PC-3 (cell line): ENCODE results near the gene ATMIN. TPM values are rescaled to one million over a fixed set of nuclear protein-coding genes. Genes with fewer than 3 reads are reported as not detected.

Source experiments
- ATAC-seq: fragments of 200-7000 bp; cut with Tn5 transposase; 2 replicates; pipeline ENCODE4 v1.9.1; 2020; ENCODE audit warnings: mild to moderate bottlenecking, moderate library complexity
- BruUV-seq: library from RNA; stranded (reverse); fragments of 400-500 nt; replicated peaks from 2 replicates; lab custom pipeline; 2021; lab: Mats Ljungman, UMichigan
- CTCF ChIA-PET: fragments of 300-600 bp; sonication (Branson Sonifier 250); formaldehyde crosslinking; loops from one replicate; lab custom pipeline; 2022; ENCODE audit warnings: antibody characterized with exemption; lab: Charles Lee
- POLR2A ChIA-PET: fragments of 300-600 bp; sonication (Branson Sonifier 250); formaldehyde crosslinking; loops from one replicate; lab custom pipeline; 2022; ENCODE audit warnings: antibody characterized with exemption; ENCODE audit not compliant: unreplicated experiment; lab: Charles Lee
- DNase-seq: peaks from one replicate; pipeline ENCODE4 v3.0.0-alpha.2; 2015
- H2AFZ ChIP-seq: fragments of 300-600 bp; sonication (generic); 2 replicates; pipeline ENCODE4 v1.6.0; 2016; ENCODE audit warnings: antibody characterized with exemption, low read length
- H3F3A ChIP-seq: fragments of 300-600 bp; sonication (generic); one replicate; pipeline ENCODE4 v1.6.0; 2017; ENCODE audit warnings: antibody characterized with exemption, low read length, control low read depth, mild to moderate bottlenecking; ENCODE audit not compliant: unreplicated experiment
- H3K27ac ChIP-seq: fragments of 300-600 bp; sonication (generic); 2 replicates; pipeline ENCODE4 v1.5.1; 2016; ENCODE audit warnings: mild to moderate bottlenecking, low read length
- H3K27me3 ChIP-seq: fragments of 300-600 bp; sonication (generic); 2 replicates; pipeline ENCODE4 v1.6.1; 2016; ENCODE audit warnings: low read length, mixed read lengths
- H3K36me3 ChIP-seq: fragments of 300-600 bp; sonication (generic); 2 replicates; pipeline ENCODE4 v1.6.1; 2016; ENCODE audit warnings: low read depth, mixed run types, low read length, mixed read lengths
- H3K4me1 ChIP-seq: fragments of 300-600 bp; sonication (generic); 2 replicates; pipeline ENCODE4 v1.5.1; 2016; ENCODE audit warnings: low read length; ENCODE audit not compliant: insufficient read depth
- H3K4me2 ChIP-seq: fragments of 300-600 bp; sonication (generic); 2 replicates; pipeline ENCODE4 v1.6.0; 2016; ENCODE audit warnings: low read length
- H3K4me3 ChIP-seq: fragments of 300-600 bp; sonication (generic); 2 replicates; pipeline ENCODE4 v1.5.1; 2016; ENCODE audit warnings: mild to moderate bottlenecking, low read length, mixed read lengths
- H3K79me2 ChIP-seq: fragments of 300-600 bp; sonication (generic); 2 replicates; pipeline ENCODE4 v1.6.1; 2017; ENCODE audit warnings: low read length, mixed read lengths
- H3K9ac ChIP-seq: fragments of 300-600 bp; sonication (generic); 2 replicates; pipeline ENCODE4 v1.6.0; 2016; ENCODE audit warnings: mild to moderate bottlenecking, low read length
- H3K9me2 ChIP-seq: fragments of 300-600 bp; sonication (generic); replicated peaks from 2 replicates; pipeline ENCODE4 v1.6.1; 2016; ENCODE audit warnings: mixed run types, low read length, mixed read lengths
- H3K9me3 ChIP-seq: fragments of 300-600 bp; sonication (generic); 2 replicates; pipeline ENCODE4 v1.6.1; 2016; ENCODE audit warnings: low read length, mixed read lengths
- H4K20me1 ChIP-seq: fragments of 300-600 bp; sonication (generic); 2 replicates; pipeline ENCODE4 v1.6.1; 2016; ENCODE audit warnings: low read length, mixed read lengths
- EZH2 ChIP-seq: fragments of 300-600 bp; sonication (generic); IDR thresholded peaks from one replicate; pipeline ENCODE4 v1.6.1; 2017; ENCODE audit warnings: antibody characterized with exemption, mild to moderate bottlenecking, low read length; ENCODE audit not compliant: unreplicated experiment
- EZH2phosphoT487 ChIP-seq: fragments of 300-600 bp; sonication (generic); IDR thresholded peaks from 2 replicates; pipeline ENCODE4 v1.6.1; 2018; ENCODE audit warnings: mild to moderate bottlenecking, antibody characterized with exemption, low read length, borderline replicate concordance
- intact Hi-C: fragments of 100-400 bp; cut with micrococcal nuclease; formaldehyde crosslinking; loops from 2 replicates; pipeline ENCODE4 v1.9.0; 2023
- total RNA-seq: library from RNA; depleted of rRNA; stranded (reverse); fragments of >200 nt; gene quantifications from 2 replicates; pipeline ENCODE4 v1.2.3, GENCODE V29; 2014
- TF ChIP-seq, protein P1 (sequence below): fragments of 300-600 bp; sonication (generic); conservative IDR thresholded peaks from 2 replicates; pipeline ENCODE4 v1.5.1; 2017; ENCODE audit warnings: antibody characterized with exemption, low read depth, mild to moderate bottlenecking, low read length

Gene ATMIN
- total RNA-seq, 1 experiment from 2014 or later, result 35.4 TPM

- TF ChIP-seq EZH2, result no peak
- TF ChIP-seq, protein P1, sequence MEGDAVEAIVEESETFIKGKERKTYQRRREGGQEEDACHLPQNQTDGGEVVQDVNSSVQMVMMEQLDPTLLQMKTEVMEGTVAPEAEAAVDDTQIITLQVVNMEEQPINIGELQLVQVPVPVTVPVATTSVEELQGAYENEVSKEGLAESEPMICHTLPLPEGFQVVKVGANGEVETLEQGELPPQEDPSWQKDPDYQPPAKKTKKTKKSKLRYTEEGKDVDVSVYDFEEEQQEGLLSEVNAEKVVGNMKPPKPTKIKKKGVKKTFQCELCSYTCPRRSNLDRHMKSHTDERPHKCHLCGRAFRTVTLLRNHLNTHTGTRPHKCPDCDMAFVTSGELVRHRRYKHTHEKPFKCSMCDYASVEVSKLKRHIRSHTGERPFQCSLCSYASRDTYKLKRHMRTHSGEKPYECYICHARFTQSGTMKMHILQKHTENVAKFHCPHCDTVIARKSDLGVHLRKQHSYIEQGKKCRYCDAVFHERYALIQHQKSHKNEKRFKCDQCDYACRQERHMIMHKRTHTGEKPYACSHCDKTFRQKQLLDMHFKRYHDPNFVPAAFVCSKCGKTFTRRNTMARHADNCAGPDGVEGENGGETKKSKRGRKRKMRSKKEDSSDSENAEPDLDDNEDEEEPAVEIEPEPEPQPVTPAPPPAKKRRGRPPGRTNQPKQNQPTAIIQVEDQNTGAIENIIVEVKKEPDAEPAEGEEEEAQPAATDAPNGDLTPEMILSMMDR, result no peak
- Histone ChIP-seq H3K4me2 (peak overlapping the region; percentile 99), H4K20me1 (peaks cover 17% of the 10 kb centered on the region; the same call in 1 of the 2 replicates), H2AFZ (no peak overlapping the region), H3K79me2 (peaks cover 79% of the 10 kb centered on the region), H3F3A (no peaks in the 10 kb centered on the region), H3K4me3 (peak overlapping the region; percentile 99), H3K9me3 (no peaks in the 10 kb centered on the region), H3K9me2 (no peaks in the 10 kb centered on the region), H3K36me3 (peaks cover 10% of the 10 kb centered on the region; the same call in 1 of the 2 replicates), H3K27ac (no peak overlapping the region), H3K4me1 (peaks cover 9% of the 10 kb centered on the region; the same call in 1 of the 2 replicates), H3K27me3 (no peaks in the 10 kb centered on the region), H3K9ac (peak overlapping the region; percentile 96)
- BruUV-seq, result no TSS peak
- ChIA-PET POLR2A (no interaction called here), CTCF (no interaction called here)
- intact Hi-C loops, result loop anchor here (5.0 kb wide), 1 partner anchor 171 kb away; no protein-coding TSS in a partner anchor
- ATAC-seq (no peak), DNase-seq (no peak)
Observed at GRCh38 chr16:81008505-81008789, 27.2 kb upstream of the ATMIN start.

- ATAC-seq, result no peak
- Histone ChIP-seq H3K4me3 (no peak overlapping the region), H3K36me3 (peaks cover 31% of the 10 kb centered on the region), H3K9me2 (no peaks in the 10 kb centered on the region), H3F3A (no peaks in the 10 kb centered on the region), H2AFZ (no peak overlapping the region), H3K27ac (no peak overlapping the region), H3K4me2 (no peak overlapping the region), H3K4me1 (peaks cover 6% of the 10 kb centered on the region; the same call in 1 of the 2 replicates), H3K79me2 (peaks cover 41% of the 10 kb centered on the region), H4K20me1 (no peaks in the 10 kb centered on the region), H3K27me3 (no peaks in the 10 kb centered on the region), H3K9me3 (no peaks in the 10 kb centered on the region), H3K9ac (no peak overlapping the region)
- DNase-seq, result no peak
- ChIA-PET POLR2A (no interaction called here), CTCF (no interaction called here)
- intact Hi-C loops, result no loop called here
- no peak for TF ChIP-seq EZH2
- BruUV-seq, result no TSS peak
Observed at GRCh38 chr16:81012974-81013373, 22.7 kb upstream of the ATMIN start.

DNA sequence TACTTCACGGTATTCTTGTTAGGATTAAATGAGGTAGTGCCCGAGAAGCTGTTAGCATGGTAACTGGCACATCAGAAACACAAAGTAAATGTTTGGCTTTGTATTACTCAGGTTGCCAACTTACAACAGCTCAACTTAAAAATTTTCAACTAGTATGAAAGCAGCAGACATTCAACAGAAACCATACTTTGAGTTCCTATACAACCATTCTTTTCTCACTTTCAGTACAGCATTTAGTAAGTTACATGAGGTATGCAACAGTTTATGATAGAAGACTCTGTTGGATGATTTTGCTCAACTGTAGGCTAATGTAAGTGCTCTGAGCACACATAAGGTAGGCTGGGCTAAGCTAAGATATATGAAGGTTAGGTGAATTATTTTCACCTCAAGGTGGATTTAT, 21.0 kb upstream of the ATMIN start:
- no peak for TF ChIP-seq EZH2phosphoT487
- TF ChIP-seq, protein P1, result no peak
- TF ChIP-seq EZH2, result no peak
- H3K36me3 ChIP-seq, result peaks cover 37% of the 10 kb centered on the region
- H3K79me2 ChIP-seq, result peaks cover 24% of the 10 kb centered on the region
- no peak overlapping the region for H3K9ac ChIP-seq
- ATAC-seq, result no peak
- H3K27ac ChIP-seq, result no peak overlapping the region
- no peaks in the 10 kb centered on the region for H3K4me1 ChIP-seq
- ChIA-PET CTCF (no interaction called here), POLR2A (no interaction called here)
- H2AFZ ChIP-seq, result no peak overlapping the region
- no peaks in the 10 kb centered on the region for H3K9me2 ChIP-seq
- no peak for DNase-seq
- no TSS peak for BruUV-seq
- H3K4me3 ChIP-seq, result no peak overlapping the region
- no peaks in the 10 kb centered on the region for H3K9me3 ChIP-seq
- no peaks in the 10 kb centered on the region for H3K27me3 ChIP-seq
- H4K20me1 ChIP-seq, result no peaks in the 10 kb centered on the region
- H3K4me2 ChIP-seq, result no peak overlapping the region
- intact Hi-C loops, result no loop called here
- H3F3A ChIP-seq, result no peaks in the 10 kb centered on the region
